Prostate gland (tissue), 2 donors: ENCODE measurements around the gene APOBEC4.

Experiments
- CTCF ChIP-seq, 4 experiments: fragments of 200-600 bp in 2 of 4; fragments of 450-650 bp in 2 of 4; sonication (generic) in 2 of 4; IDR thresholded peaks; 1 replicate in 3 of 4; 2 replicates in 1 of 4; pipeline ENCODE4 v1.5.1; 2016 to 2019; ENCODE audit warnings: antibody characterized with exemption in 4 of 4, mild to moderate bottlenecking in 2 of 4, moderate library complexity in 2 of 4
- POLR2A ChIP-seq: fragments of 450-650 bp; IDR thresholded peaks from one replicate; pipeline ENCODE4 v1.6.1; 2016; ENCODE audit warnings: antibody characterized with exemption, mild to moderate bottlenecking
- POLR2AphosphoS5 ChIP-seq: sonication (generic); formaldehyde crosslinking; IDR thresholded peaks from one replicate; pipeline ENCODE4 v1.6.1; 2017; ENCODE audit warnings: antibody characterized with exemption

- TF ChIP-seq CTCF (IDR thresholded peaks at IDR 0.05) = no peak
- TF ChIP-seq POLR2A = no peak
- TF ChIP-seq POLR2AphosphoS5 = no peak
Observed at GRCh38 chr1:183638649-183639387, 14.3 kb downstream of the APOBEC4 start.
